GM23338 (cell line): ENCODE results near the gene MAP3K14. TPM values are rescaled to one million over a fixed set of nuclear protein-coding genes. Genes with fewer than 3 reads are reported as not detected.

Experiments used
- ATAC-seq: fragments of 200-7000 bp; cut with Tn5 transposase; 3 replicates; pipeline ENCODE4 v1.9.1; 2020
- DNase-seq: peaks from one replicate; pipeline ENCODE4 v3.0.0-alpha.2; 2015; ENCODE audit warnings: low spot score
- H2AFZ ChIP-seq: fragments of 200-600 bp; sonication (generic); 2 replicates; pipeline ENCODE4 v1.8.0; 2016; ENCODE audit warnings: antibody characterized with exemption, mild to moderate bottlenecking, moderate library complexity
- H3F3A ChIP-seq: fragments of 200-600 bp; sonication (generic); replicated peaks from 2 replicates; pipeline ENCODE4 v1.8.0; 2017; ENCODE audit warnings: antibody characterized with exemption, mixed run types, low read depth
- H3K27ac ChIP-seq: fragments of 200-600 bp; sonication (generic); 2 replicates; pipeline ENCODE4 v1.6.1; 2016; ENCODE audit warnings: low read depth
- H3K27me3 ChIP-seq: fragments of 200-600 bp; sonication (generic); 2 replicates; pipeline ENCODE4 v1.8.0; 2016; ENCODE audit warnings: mild to moderate bottlenecking, mixed run types, moderate library complexity; ENCODE audit not compliant: insufficient read depth
- H3K36me3 ChIP-seq: fragments of 200-600 bp; sonication (generic); 2 replicates; pipeline ENCODE4 v1.8.0; 2016; ENCODE audit warnings: mild to moderate bottlenecking; ENCODE audit not compliant: insufficient read depth
- H3K4me1 ChIP-seq: fragments of 200-600 bp; sonication (generic); 2 replicates; pipeline ENCODE4 v1.8.0; 2016; ENCODE audit warnings: mild to moderate bottlenecking, moderate library complexity; ENCODE audit not compliant: insufficient read depth
- H3K4me2 ChIP-seq: fragments of 200-600 bp; sonication (generic); 2 replicates; pipeline ENCODE4 v1.7.1; 2017; ENCODE audit warnings: mixed run types
- H3K4me3 ChIP-seq: fragments of 200-600 bp; sonication (generic); 2 replicates; pipeline ENCODE4 v1.6.1; 2016; ENCODE audit warnings: mixed run types
- H3K79me2 ChIP-seq: fragments of 200-600 bp; sonication (generic); replicated peaks from 2 replicates; pipeline ENCODE4 v1.8.0; 2017; ENCODE audit warnings: mild to moderate bottlenecking; ENCODE audit not compliant: insufficient read depth
- H3K9me2 ChIP-seq: fragments of 200-600 bp; sonication (generic); 2 replicates; pipeline ENCODE4 v1.8.0; 2017; ENCODE audit not compliant: insufficient read depth
- H4K20me1 ChIP-seq: fragments of 200-600 bp; sonication (generic); replicated peaks from 2 replicates; pipeline ENCODE4 v1.8.0; 2017; ENCODE audit warnings: mild to moderate bottlenecking; ENCODE audit not compliant: insufficient read depth
- H3K27ac Mint-ChIP-seq: 2 replicates; pipeline ENCODE4 v1.8.0; 2020; ENCODE audit warnings: inconsistent platforms, mild to moderate bottlenecking, moderate library complexity, mixed read lengths
- H3K27me3 Mint-ChIP-seq: 3 replicates; pipeline ENCODE4 v1.8.0; 2022; ENCODE audit warnings: low read depth, mild to moderate bottlenecking, moderate library complexity, mixed read lengths, inconsistent platforms; ENCODE audit not compliant: insufficient read depth, poor library complexity
- H3K36me3 Mint-ChIP-seq: 3 replicates; pipeline ENCODE4 v1.8.0; 2021; ENCODE audit warnings: low read depth, mild to moderate bottlenecking, inconsistent platforms, moderate library complexity, mixed read lengths
- H3K4me1 Mint-ChIP-seq: 3 replicates; pipeline ENCODE4 v1.8.0; 2020; ENCODE audit warnings: mild to moderate bottlenecking, inconsistent platforms, mixed read lengths
- H3K4me3 Mint-ChIP-seq: 3 replicates; pipeline ENCODE4 v1.8.0; 2021; ENCODE audit warnings: moderate library complexity, mild to moderate bottlenecking, inconsistent platforms, mixed read lengths
- H3K9me3 Mint-ChIP-seq: 3 replicates; pipeline ENCODE4 v1.8.0; 2020; ENCODE audit warnings: moderate library complexity, mild to moderate bottlenecking, inconsistent platforms, mixed read lengths
- CREB1 ChIP-seq: fragments of 250-450 bp; sonication (Bioruptor Pico); IDR thresholded peaks from 2 replicates; pipeline ENCODE4 v1.5.0; 2020; ENCODE audit warnings: low read depth, mild to moderate bottlenecking, moderate library complexity
- CTCF ChIP-seq, 2 experiments: fragments of 200-600 bp in 1 of 2; sonication (generic) in 1 of 2; conservative IDR thresholded peaks; 2 replicates each; pipeline versions ENCODE4 v1.5.1 to v1.6.1; 2016 to 2017; ENCODE audit warnings: antibody characterized with exemption in 2 of 2, low read depth in 2 of 2, mild to moderate bottlenecking in 2 of 2, moderate library complexity in 1 of 2
- ETS1 ChIP-seq: IDR thresholded peaks from 2 replicates; pipeline ENCODE4 v1.6.1; 2016; ENCODE audit warnings: antibody characterized with exemption
- EZH2 ChIP-seq: fragments of 200-600 bp; sonication (generic); IDR thresholded peaks from one replicate; pipeline ENCODE4 v1.8.0; 2017; ENCODE audit warnings: antibody characterized with exemption, mild to moderate bottlenecking, low read depth; ENCODE audit not compliant: unreplicated experiment
- EZH2phosphoT487 ChIP-seq: fragments of 200-600 bp; sonication (generic); IDR thresholded peaks from one replicate; pipeline ENCODE4 v1.8.1; 2018; ENCODE audit warnings: antibody characterized with exemption; ENCODE audit not compliant: unreplicated experiment
- NANOG ChIP-seq: IDR thresholded peaks from 2 replicates; pipeline ENCODE4 v1.6.1; 2016; ENCODE audit warnings: antibody characterized with exemption, borderline replicate concordance
- POLR2AphosphoS5 ChIP-seq: IDR thresholded peaks from 2 replicates; pipeline ENCODE4 v1.6.1; 2016; ENCODE audit warnings: antibody characterized with exemption, low read depth
- REST ChIP-seq: IDR thresholded peaks from one replicate; pipeline ENCODE4 v1.6.1; 2018; ENCODE audit warnings: antibody characterized with exemption; ENCODE audit not compliant: unreplicated experiment
- STAT1 ChIP-seq: IDR thresholded peaks from one replicate; pipeline ENCODE4 v1.6.1; 2016; ENCODE audit warnings: antibody characterized with exemption; ENCODE audit not compliant: unreplicated experiment
- ZNF114 ChIP-seq: fragments of 250-450 bp; sonication (Bioruptor Pico); IDR thresholded peaks from 2 replicates; pipeline ENCODE4 v1.5.0; 2020; ENCODE audit warnings: mild to moderate bottlenecking, moderate library complexity
- ZNF331 ChIP-seq: fragments of 250-450 bp; sonication (Bioruptor Pico); IDR thresholded peaks from 2 replicates; pipeline ENCODE4 v1.5.0; 2020; ENCODE audit warnings: low read depth, mild to moderate bottlenecking, moderate library complexity
- ZNF462 ChIP-seq: fragments of 250-450 bp; sonication (Bioruptor Pico); IDR thresholded peaks from 2 replicates; pipeline ENCODE4 v1.5.0; 2020; ENCODE audit warnings: mild to moderate bottlenecking, moderate library complexity
- polyA plus RNA-seq: library from polyadenylated mRNA; unstranded; fragments of >200 nt; fragmentation: Nextera tagmentation; extraction: Ambion mirVana; gene quantifications from 2 replicates; pipeline ENCODE4 v1.2.1, GENCODE V29; 2016
- total RNA-seq: library from RNA; depleted of rRNA; stranded (reverse); fragments of >200 nt; shearing (Covaris generic); gene quantifications from 2 replicates; pipeline ENCODE4 v1.2.3, GENCODE V29; 2014

MAP3K14 gene
- total and polyA plus RNA-seq, 2 experiments from 2014 or later = 1.3 to 4.9 TPM

DNA sequence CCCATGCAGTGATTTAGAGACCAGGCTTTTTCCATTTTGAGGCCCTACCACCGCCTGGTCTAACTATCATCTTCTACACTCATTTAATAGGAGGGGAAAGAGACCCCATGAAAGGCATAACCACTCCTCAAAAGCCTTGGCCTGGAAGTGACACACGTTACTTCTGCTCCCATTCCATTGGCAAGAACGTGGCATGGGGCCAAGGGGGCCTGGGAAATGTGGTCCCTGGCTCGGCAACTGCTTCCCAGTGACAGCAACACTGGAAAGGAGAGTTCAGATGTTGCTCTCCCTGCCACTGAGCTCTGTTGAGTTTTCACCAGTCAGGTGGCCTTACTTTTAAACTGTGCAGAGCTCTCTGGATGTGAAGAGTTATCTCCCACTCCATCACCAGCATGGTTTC lies 45.2 kb upstream of the MAP3K14 start:
- peaks cover 3% of the 10 kb centered on the region; the same call in 1 of the 3 replicates for H3K36me3 Mint-ChIP-seq

More for the DNA sequence above, 45.2 kb upstream of the MAP3K14 start:
- Histone ChIP-seq H3K27me3 (no peaks in the 10 kb centered on the region), H2AFZ (no peak overlapping the region), H3K36me3 (no peaks in the 10 kb centered on the region), H3F3A (peaks cover 4% of the 10 kb centered on the region; the same call in 1 of the 2 replicates), H3K79me2 (no peaks in the 10 kb centered on the region), H3K27ac (no peak overlapping the region), H4K20me1 (no peaks in the 10 kb centered on the region), H3K4me3 (no peak overlapping the region), H3K9me2 (peaks cover 5% of the 10 kb centered on the region; the same call in 1 of the 2 replicates), H3K4me2 (no peak overlapping the region), H3K4me1 (peaks cover 23% of the 10 kb centered on the region)
- DNase-seq (no peak), ATAC-seq (no peak)
- H3K27me3 Mint-ChIP-seq = peaks cover 19% of the 10 kb centered on the region
- H3K4me1 Mint-ChIP-seq = peaks cover 31% of the 10 kb centered on the region
- H3K9me3 Mint-ChIP-seq = no peaks in the 10 kb centered on the region; the same call in 2 of the 3 replicates
- no peak overlapping the region for H3K4me3 Mint-ChIP-seq
- H3K27ac Mint-ChIP-seq = no peak overlapping the region
- TF ChIP-seq ZNF114 (CRISPR knock-in tag) (no peak), POLR2AphosphoS5 (no peak), ETS1 (no peak), CREB1 (no peak), ZNF331 (no peak), EZH2 (no peak), EZH2phosphoT487 (no peak), NANOG (no peak), ZNF462 (CRISPR knock-in tag) (no peak), REST (no peak), CTCF (conservative IDR thresholded peaks at IDR 0.05; ENCODE audit: low read depth in 2 of 2) (no peak), STAT1 (no peak)
